GM12865 (cell line): ENCODE data around the gene FLT1.
A peak's percentile ranks its signal among the peaks of the same experiment; 100 is the strongest.

Source experiments
- DNase-seq: peaks from one replicate; pipeline ENCODE4 v3.0.0; 2010; ENCODE audit warnings: low read depth
- H3K4me3 ChIP-seq: 2 replicates; pipeline ENCODE4 v1.5.1; 2011; ENCODE audit warnings: mild to moderate bottlenecking, low read depth, low read length, control low read depth
- TF ChIP-seq, protein P1 (sequence below): IDR thresholded peaks from 2 replicates; pipeline ENCODE4 v1.5.1; 2011; ENCODE audit warnings: low read length, control low read depth, low read depth, inconsistent platforms; ENCODE audit not compliant: insufficient read depth; ENCODE audit errors: missing control alignments

Gene FLT1

GRCh38 chr13:28528388-28528787 is 33.5 kb upstream of the FLT1 start:
- DNase-seq = no peak
- TF ChIP-seq, protein P1, sequence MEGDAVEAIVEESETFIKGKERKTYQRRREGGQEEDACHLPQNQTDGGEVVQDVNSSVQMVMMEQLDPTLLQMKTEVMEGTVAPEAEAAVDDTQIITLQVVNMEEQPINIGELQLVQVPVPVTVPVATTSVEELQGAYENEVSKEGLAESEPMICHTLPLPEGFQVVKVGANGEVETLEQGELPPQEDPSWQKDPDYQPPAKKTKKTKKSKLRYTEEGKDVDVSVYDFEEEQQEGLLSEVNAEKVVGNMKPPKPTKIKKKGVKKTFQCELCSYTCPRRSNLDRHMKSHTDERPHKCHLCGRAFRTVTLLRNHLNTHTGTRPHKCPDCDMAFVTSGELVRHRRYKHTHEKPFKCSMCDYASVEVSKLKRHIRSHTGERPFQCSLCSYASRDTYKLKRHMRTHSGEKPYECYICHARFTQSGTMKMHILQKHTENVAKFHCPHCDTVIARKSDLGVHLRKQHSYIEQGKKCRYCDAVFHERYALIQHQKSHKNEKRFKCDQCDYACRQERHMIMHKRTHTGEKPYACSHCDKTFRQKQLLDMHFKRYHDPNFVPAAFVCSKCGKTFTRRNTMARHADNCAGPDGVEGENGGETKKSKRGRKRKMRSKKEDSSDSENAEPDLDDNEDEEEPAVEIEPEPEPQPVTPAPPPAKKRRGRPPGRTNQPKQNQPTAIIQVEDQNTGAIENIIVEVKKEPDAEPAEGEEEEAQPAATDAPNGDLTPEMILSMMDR = no peak
- H3K4me3 ChIP-seq = no peak overlapping the region

- H3K4me3 ChIP-seq = no peak overlapping the region
- DNase-seq = peak; percentile 28
- TF ChIP-seq, protein P1 = no peak
Observed at GRCh38 chr13:28527629-28528028, 32.7 kb upstream of the FLT1 start.

DNA sequence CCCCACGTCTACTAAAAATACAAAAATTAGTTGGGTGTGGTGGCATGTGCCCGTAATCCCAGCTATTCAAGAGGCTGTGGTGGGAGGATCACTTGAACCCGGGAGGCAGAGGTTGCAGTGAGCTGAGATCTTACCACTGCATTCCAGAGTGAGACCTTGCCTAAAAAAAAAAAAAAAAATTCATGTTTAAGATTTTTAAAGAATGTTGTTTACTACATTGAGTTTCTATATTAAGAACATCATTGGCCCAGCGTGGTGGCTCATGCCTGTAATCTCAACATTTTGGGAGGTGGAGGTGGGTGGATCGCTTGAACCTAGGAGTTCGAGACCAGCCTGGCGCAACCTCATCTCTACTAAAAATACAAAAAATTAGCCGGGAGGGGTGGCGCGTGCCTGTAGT is 31.9 kb upstream of the FLT1 start:
- DNase-seq = no peak
- TF ChIP-seq, protein P1 = no peak
- no peak overlapping the region for H3K4me3 ChIP-seq

DNA sequence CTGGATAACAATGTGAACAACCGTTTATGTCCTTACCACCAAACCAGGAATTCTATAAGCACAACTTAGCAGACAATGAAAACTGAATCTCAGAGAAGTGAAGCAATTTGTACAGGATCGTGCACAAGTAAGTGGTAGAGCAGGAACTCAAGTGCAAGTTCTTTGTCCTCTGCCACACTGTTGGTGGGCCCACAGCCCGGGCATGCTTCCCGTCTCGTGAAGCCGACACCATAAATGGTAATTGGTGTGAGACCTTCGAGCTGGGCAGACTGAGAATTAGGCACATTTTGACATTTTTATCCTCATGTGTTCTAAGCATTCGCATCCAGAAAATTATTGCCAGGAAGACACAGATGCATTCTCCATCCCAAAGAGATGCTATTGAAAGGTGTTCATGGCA is 27.9 kb upstream of the FLT1 start:
- TF ChIP-seq, protein P1 = no peak
- no peak for DNase-seq
- H3K4me3 ChIP-seq = no peak overlapping the region

GRCh38 chr13:28513745-28514144 is 18.8 kb upstream of the FLT1 start:
- TF ChIP-seq, protein P1 = no peak
- no peak for DNase-seq
- H3K4me3 ChIP-seq = no peak overlapping the region

DNA sequence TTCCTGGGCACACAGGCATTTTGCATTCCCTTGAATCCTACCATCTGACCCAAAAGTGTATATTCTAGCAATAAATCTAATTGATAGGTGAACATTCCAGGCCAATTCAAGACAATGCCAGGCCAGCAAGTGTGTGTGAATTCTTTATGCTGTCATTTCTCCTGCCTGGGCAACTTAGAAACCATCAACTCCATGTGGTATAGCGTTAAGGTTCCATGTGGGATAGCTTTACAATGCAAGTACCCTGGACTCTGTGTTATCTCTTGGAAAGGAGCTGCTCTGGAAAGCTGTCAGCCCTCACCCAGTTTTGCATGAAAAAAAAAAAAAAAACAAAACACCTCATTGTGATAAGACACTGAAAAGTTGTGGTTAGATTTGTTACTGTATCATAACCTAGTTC is 15.6 kb upstream of the FLT1 start:
- no peak for DNase-seq
- TF ChIP-seq, protein P1 = no peak
- H3K4me3 ChIP-seq = no peak overlapping the region

GRCh38 chr13:28510066-28510465 is 15.1 kb upstream of the FLT1 start:
- H3K4me3 ChIP-seq = no peak overlapping the region
- DNase-seq = no peak
- TF ChIP-seq, protein P1 = no peak
